ENCODE measurements around the gene PRR14. TPM values are rescaled to one million over a fixed set of nuclear protein-coding genes. Genes with fewer than 3 reads are reported as not detected.

The PRR14 gene
- total and polyA plus RNA-seq, 4 donors, result 6.3 to 65.1 (median 40.0) TPM

DNA sequence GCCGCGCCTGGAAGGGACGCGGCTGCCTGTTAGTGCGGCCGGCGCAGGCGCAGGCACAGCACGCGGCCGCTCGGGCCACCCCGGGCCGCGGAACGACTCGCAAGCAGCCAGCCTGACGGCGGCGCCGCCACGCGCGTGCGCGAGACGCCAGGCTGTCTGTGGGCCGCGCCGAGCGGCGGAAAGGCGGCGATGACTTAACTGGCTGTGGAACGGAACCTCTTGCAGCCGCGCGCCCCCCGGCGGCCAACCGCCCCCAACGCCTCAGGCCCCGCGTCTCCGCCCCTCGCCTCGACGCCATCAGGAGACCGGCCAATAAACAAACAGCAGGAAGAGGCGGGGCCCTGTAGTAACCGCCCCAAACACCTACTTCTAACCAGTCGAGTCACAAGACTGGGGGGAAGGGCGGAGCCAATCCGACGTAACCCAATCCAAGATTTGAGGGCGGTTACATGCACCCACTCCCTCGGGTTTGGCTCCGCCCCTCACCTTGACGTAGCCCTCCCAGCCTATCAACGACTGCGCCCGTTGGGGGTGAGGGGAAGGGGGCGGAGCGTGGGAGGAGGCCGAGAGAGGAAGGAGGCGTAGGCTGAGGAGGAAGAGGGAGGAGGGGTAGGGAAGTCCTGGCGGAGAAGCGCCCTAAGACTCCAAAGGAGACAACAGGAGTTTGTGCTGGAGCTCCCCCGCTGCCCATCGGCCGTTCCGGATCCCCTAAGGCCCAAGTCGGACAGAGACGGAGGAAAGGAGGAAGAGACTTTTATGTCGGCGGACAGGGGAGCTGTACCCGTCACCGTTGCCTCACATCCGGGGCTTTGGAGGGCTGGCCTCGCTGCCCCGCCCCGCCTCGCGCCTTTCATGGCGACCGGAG lies 7.3 kb downstream of the PRR14 start, which contains the start of gene FBRS:
Gene FBRS, plus strand, starts transcription at position 566 of the 865 bp plus-strand sequence. CDS start 1,088 bp downstream, outside the sequence.
- Histone ChIP-seq H3K27ac (ENCODE audit: low read depth, low read length) (peak within 1 kb of the TSS; percentile 100), H3K9me3 (ENCODE audit: control insufficient read depth, insufficient read depth, low read length) (no peaks in the 10 kb centered on the region), H3K27me3 (ENCODE audit: control insufficient read depth, insufficient read depth, low read length) (no peaks in the 10 kb centered on the region), H3K4me3 (ENCODE audit: low read depth, low read length) (peak within 1 kb of the TSS; percentile 84), H3K4me1 (ENCODE audit: control insufficient read depth, insufficient read depth, low read length) (peaks cover 39% of the 10 kb centered on the region), H3K36me3 (ENCODE audit: control insufficient read depth, insufficient read depth, low read length) (peaks cover 65% of the 10 kb centered on the region)
- peak; percentile 100 for DNase-seq (ENCODE audit: low read depth in 4 of 6, low spot score in 6 of 6)
- under 1% methylated on average over 84 of the region's 86 CpGs for WGBS (ENCODE audit: insufficient coverage)

DNA sequence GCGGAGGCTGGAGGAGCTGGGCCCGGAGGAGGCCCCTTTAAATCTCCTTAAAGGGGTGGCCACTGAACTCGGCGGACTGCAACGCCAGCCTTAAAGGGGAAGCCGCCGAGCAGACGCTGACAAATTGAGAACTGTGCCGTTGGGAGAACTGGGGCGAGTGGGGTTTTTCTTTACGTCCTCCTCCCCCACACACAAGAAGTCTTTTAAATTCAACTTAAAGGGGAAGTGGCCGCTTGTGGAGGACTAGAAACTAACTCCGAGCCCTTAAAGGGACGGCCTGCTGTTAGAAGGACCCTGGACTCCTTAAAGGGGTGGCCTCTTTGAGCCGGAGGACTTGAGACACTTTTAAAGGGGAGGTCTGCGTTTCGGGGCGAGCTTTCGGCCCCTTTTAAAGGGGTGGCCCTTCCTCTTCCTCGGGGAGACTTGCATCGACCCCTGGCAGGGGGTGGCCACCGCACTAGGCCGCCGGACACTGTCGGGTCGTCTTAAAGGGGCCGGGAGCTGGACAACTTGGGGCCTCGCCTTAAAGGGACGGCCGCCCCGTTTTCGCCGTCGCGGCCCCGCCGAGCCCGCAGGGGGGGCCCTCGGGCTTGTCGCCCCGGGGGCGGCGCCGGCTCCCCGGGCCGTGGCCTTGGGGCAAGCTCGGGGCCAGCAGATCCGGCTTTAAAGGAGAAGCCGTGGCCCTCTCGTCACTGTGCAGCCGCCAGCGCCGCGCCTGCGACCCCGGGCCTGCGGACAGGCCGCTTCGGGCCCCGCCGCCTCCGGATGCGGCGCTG lies 8.2 kb downstream of the PRR14 start:
- no peaks in the 10 kb centered on the region for H3K27me3 ChIP-seq (ENCODE audit: control insufficient read depth, insufficient read depth, low read length)
- WGBS (ENCODE audit: insufficient coverage), result under 1% methylated on average over 55 of the region's 64 CpGs
- H3K36me3 ChIP-seq (ENCODE audit: control insufficient read depth, insufficient read depth, low read length), result peaks cover 65% of the 10 kb centered on the region
- H3K4me1 ChIP-seq (ENCODE audit: control insufficient read depth, insufficient read depth, low read length), result peaks cover 41% of the 10 kb centered on the region
- peak overlapping the region; percentile 100 for H3K27ac ChIP-seq (ENCODE audit: low read depth, low read length)
- DNase-seq (ENCODE audit: low read depth in 4 of 6, low spot score in 6 of 6), result peak; percentile 93 to 99 (median 96)
- peak overlapping the region; percentile 84 for H3K4me3 ChIP-seq (ENCODE audit: low read depth, low read length)
- no peaks in the 10 kb centered on the region for H3K9me3 ChIP-seq (ENCODE audit: control insufficient read depth, insufficient read depth, low read length)

DNA sequence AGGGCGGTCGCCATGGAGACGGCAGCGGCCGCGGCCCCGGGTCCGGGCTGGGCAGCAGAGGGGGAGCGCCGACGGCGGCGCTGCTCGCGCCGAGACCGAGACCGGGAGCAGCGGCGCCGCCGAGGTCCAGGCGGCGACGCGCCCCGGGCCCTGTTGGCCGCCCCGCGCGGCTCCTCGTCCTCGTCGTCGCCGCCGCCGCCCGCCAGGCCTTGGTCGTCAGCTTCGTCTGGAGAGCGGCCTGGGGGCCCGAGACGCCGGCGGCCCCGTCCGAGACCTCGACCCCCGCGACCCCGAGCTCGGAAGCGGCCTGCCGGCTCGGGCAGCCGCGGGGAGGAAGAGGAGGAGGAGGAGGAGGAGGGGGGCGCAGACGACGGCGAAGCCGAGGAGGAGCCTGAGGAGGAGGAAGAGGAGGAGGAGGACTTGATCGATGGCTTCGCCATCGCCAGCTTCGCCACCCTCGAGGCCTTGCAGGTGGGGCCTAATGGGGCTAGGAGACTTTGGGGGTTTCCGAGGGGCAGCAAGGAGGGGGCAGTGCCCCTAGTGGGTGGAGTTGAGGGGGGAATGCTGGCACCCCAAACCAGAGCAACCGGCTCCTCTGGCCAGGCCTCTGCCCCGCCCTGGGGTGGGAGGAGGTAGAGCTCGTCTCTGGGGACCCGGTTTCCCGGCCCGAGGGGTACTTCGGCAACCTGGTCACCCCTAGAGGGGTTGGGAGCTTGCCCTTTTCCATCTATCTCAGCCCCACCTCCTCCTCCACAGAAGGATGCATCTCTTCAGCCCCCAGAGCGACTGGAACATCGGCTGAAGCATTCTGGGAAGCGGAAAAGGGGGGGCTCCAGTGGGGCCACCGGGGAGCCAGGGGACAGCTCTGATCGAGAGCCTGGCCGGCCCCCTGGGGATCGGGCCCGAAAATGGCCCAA lies 9.0 kb downstream of the PRR14 start:
- Histone ChIP-seq H3K36me3 (ENCODE audit: control insufficient read depth, insufficient read depth, low read length) (peaks cover 65% of the 10 kb centered on the region), H3K27me3 (ENCODE audit: control insufficient read depth, insufficient read depth, low read length) (no peaks in the 10 kb centered on the region), H3K4me1 (ENCODE audit: control insufficient read depth, insufficient read depth, low read length) (peaks cover 44% of the 10 kb centered on the region), H3K9me3 (ENCODE audit: control insufficient read depth, insufficient read depth, low read length) (no peaks in the 10 kb centered on the region), H3K27ac (ENCODE audit: low read depth, low read length) (peak overlapping the region; percentile 76), H3K4me3 (ENCODE audit: low read depth, low read length) (peak overlapping the region; percentile 84)
- peak in 2 of 6 donors; percentile 29 to 35 for DNase-seq (ENCODE audit: low read depth in 4 of 6, low spot score in 6 of 6)
- WGBS (ENCODE audit: insufficient coverage), result 1% methylated on average over 77 of the region's 84 CpGs

DNA sequence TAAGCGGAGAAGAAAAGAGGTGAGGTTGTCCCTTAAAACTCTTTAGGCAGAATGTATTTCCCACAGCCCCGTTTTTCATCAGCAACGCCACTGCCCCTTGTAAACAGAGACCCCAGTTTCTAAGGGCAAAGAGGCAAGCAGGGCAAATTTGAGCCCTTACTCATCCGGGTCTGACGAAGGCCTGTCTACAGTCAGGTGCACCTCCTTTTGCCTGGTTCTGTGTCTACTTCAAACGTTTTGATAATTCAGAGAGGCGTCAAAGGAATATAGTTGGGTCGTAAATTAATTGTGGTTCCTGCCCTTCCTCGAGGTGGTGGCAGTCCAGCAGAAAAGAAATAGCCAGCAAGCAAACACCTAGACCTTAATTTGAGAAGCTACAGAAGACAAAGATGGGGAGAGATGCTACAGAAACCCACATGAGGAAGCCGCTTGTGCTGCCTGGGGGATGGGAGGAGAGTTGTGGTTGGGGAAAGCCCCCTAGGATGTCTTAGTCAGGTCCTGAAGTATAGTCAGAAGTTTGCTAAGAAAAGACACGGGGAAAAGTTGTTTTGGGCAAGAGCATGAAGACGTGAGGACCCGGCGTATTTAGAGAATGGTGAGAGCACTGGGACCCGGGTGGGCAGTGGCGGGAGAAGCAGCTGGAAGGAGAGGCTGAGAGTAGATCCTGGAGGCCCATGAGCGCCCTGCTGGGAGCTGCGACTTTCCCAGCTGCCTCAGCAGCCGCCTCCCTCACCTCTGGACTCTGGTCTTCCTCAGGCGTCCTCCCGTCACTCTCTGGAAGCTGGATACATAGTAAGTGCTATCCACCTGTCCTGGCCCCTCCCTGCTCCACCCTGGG lies 9.9 kb downstream of the PRR14 start:
- Histone ChIP-seq H3K4me3 (ENCODE audit: low read depth, low read length) (peak overlapping the region; percentile 82), H3K4me1 (ENCODE audit: control insufficient read depth, insufficient read depth, low read length) (peaks cover 44% of the 10 kb centered on the region), H3K27me3 (ENCODE audit: control insufficient read depth, insufficient read depth, low read length) (no peaks in the 10 kb centered on the region), H3K36me3 (ENCODE audit: control insufficient read depth, insufficient read depth, low read length) (peaks cover 65% of the 10 kb centered on the region), H3K9me3 (ENCODE audit: control insufficient read depth, insufficient read depth, low read length) (no peaks in the 10 kb centered on the region), H3K27ac (ENCODE audit: low read depth, low read length) (peak overlapping the region; percentile 76)
- no peak for DNase-seq (ENCODE audit: low read depth in 4 of 6, low spot score in 6 of 6)
- WGBS (ENCODE audit: insufficient coverage), result 57% methylated on average over 19 of the region's 21 CpGs

DNA sequence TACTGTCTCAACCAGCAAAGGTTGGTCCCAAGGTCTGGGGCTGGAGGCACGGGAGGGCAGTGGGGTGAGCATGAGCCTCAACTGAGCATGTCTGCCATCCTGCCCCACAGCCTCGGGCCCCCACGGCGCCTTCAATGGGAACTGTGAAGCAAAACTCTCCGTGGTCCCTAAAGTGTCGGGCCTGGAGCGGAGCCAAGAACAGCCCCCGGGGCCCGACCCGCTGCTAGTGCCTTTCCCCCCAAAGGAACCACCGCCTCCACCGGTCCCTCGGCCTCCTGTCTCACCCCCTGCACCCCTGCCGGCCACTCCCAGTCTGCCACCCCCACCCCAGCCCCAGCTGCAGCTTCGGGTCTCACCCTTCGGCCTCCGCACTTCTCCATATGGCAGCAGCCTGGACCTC lies 11.7 kb downstream of the PRR14 start:
- DNase-seq (ENCODE audit: low read depth in 4 of 6, low spot score in 6 of 6), result no peak
- H3K36me3 ChIP-seq (ENCODE audit: control insufficient read depth, insufficient read depth, low read length), result peaks cover 70% of the 10 kb centered on the region
- H3K4me3 ChIP-seq (ENCODE audit: low read depth, low read length), result no peak overlapping the region
- no peaks in the 10 kb centered on the region for H3K9me3 ChIP-seq (ENCODE audit: control insufficient read depth, insufficient read depth, low read length)
- H3K27ac ChIP-seq (ENCODE audit: low read depth, low read length), result no peak overlapping the region
- WGBS (ENCODE audit: insufficient coverage), result 92% methylated on average over 8 of the region's 17 CpGs
- no peaks in the 10 kb centered on the region for H3K27me3 ChIP-seq (ENCODE audit: control insufficient read depth, insufficient read depth, low read length)
- peaks cover 37% of the 10 kb centered on the region for H3K4me1 ChIP-seq (ENCODE audit: control insufficient read depth, insufficient read depth, low read length)

DNA sequence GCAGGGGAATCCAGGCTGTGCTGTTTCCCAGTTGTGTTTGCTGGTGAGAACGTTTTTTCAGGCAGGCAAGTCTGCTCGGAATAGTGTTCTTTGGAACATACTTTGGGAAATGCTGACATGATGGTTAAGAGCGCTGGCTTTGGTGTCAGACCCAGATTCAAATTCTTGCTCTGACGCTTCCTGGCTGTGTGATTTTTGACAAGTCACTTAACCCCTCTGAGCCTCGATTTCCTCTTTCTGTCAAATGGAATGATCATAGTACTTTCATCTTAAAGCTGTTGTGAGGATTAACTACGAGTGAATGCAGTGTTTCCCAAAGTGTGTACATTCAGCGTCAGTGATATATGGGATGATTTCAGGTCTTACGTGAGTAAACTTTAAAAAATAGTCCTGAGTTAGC lies 12.3 kb downstream of the PRR14 start:
- peaks cover 76% of the 10 kb centered on the region for H3K36me3 ChIP-seq (ENCODE audit: control insufficient read depth, insufficient read depth, low read length)
- peaks cover 34% of the 10 kb centered on the region for H3K4me1 ChIP-seq (ENCODE audit: control insufficient read depth, insufficient read depth, low read length)
- 92% methylated on average over 7 of the region's 8 CpGs for WGBS (ENCODE audit: insufficient coverage)
- H3K27me3 ChIP-seq (ENCODE audit: control insufficient read depth, insufficient read depth, low read length), result no peaks in the 10 kb centered on the region
- no peak overlapping the region for H3K27ac ChIP-seq (ENCODE audit: low read depth, low read length)
- no peaks in the 10 kb centered on the region for H3K9me3 ChIP-seq (ENCODE audit: control insufficient read depth, insufficient read depth, low read length)
- no peak for DNase-seq (ENCODE audit: low read depth in 4 of 6, low spot score in 6 of 6)
- no peak overlapping the region for H3K4me3 ChIP-seq (ENCODE audit: low read depth, low read length)

DNA sequence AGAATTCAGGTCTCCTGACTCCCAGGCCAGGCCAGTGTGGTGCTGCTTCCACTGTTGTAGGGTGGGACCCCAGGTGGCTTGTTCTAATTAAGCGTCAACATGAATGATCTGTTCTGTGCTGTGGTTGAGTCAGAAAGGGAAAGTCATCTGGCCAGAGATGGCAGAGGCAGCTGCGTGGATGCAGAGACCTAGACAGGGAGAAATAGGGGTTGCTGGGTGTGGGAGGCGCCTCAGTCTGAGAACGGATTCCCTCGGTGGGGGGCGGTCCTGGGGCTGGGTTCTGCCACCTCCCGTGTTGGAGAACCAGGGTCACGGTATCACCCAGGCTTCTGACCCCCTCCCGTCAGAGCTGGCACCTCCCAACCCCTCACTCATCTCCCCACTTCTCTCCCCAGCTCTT lies 13.1 kb downstream of the PRR14 start:
- peaks cover 34% of the 10 kb centered on the region for H3K4me1 ChIP-seq (ENCODE audit: control insufficient read depth, insufficient read depth, low read length)

DNA sequence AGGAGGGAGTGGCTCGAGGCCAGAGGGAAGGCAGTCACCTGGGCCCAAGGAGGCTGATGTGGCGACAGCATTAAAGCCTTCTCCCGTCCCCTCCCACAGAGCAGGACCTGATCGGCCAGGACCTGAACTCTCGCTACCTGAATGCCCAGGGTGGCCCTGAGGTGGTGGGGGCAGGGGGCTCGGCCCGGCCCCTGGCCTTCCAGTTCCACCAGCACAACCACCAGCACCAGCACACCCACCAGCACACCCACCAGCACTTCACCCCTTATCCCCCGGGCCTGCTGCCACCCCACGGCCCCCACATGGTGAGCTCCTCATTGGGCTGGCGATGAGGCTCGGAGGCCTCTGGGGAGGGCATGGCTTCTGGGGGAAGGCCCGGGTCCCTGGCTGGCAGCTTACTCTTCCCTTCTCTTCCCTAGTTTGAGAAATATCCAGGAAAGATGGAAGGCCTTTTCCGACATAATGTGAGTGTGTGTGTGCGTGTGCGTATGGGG lies 13.9 kb downstream of the PRR14 start:
- H3K9me3 ChIP-seq (ENCODE audit: control insufficient read depth, insufficient read depth, low read length), result no peaks in the 10 kb centered on the region
- 94% methylated on average over 7 of the region's 15 CpGs for WGBS (ENCODE audit: insufficient coverage)
- H3K27me3 ChIP-seq (ENCODE audit: control insufficient read depth, insufficient read depth, low read length), result no peaks in the 10 kb centered on the region
- no peak overlapping the region for H3K27ac ChIP-seq (ENCODE audit: low read depth, low read length)
- H3K4me1 ChIP-seq (ENCODE audit: control insufficient read depth, insufficient read depth, low read length), result peaks cover 34% of the 10 kb centered on the region
- no peak for DNase-seq (ENCODE audit: low read depth in 4 of 6, low spot score in 6 of 6)
- no peak overlapping the region for H3K4me3 ChIP-seq (ENCODE audit: low read depth, low read length)
- H3K36me3 ChIP-seq (ENCODE audit: control insufficient read depth, insufficient read depth, low read length), result peaks cover 92% of the 10 kb centered on the region

More for the DNA sequence above, 13.1 kb downstream of the PRR14 start:
- 74% methylated on average over 9 of the region's 9 CpGs for WGBS (ENCODE audit: insufficient coverage)
- peaks cover 84% of the 10 kb centered on the region for H3K36me3 ChIP-seq (ENCODE audit: control insufficient read depth, insufficient read depth, low read length)
- no peak overlapping the region for H3K27ac ChIP-seq (ENCODE audit: low read depth, low read length)
- DNase-seq (ENCODE audit: low read depth in 4 of 6, low spot score in 6 of 6), result no peak
- H3K4me3 ChIP-seq (ENCODE audit: low read depth, low read length), result no peak overlapping the region
- H3K9me3 ChIP-seq (ENCODE audit: control insufficient read depth, insufficient read depth, low read length), result no peaks in the 10 kb centered on the region
- no peaks in the 10 kb centered on the region for H3K27me3 ChIP-seq (ENCODE audit: control insufficient read depth, insufficient read depth, low read length)

Data from spinal cord (tissue), 10 donors.